Fibroblast of skin of right quadriceps (primary cell): ENCODE measurements around the gene ABT1.

Experiments used
- DNase-seq: peaks from one replicate; pipeline ENCODE4 v3.0.0-alpha.2; 2013

ABT1 gene

GRCh38 chr6:26607434-26608230 is 10.9 kb downstream of the ABT1 start:
- peak; percentile 54 for DNase-seq

DNA sequence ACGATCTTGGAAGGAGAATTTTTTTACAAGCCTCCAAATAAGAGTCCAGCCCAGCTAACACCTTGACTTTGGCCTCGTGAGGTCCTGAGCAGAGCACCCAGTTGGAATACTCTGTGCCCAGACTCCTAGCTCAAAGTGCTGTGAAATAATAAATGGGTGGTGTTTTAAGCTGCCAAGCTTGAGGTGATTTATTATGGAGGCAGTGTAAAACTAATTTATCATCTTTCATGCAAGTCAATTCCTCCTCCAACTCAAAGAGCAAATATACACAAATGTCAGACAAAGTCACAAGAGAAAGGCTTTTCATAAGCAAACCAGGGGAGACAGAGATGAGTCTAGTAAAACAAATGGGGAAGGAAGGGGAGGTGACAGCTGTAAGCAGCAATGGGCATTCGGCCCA is 12.7 kb downstream of the ABT1 start:
- no peak for DNase-seq

DNA sequence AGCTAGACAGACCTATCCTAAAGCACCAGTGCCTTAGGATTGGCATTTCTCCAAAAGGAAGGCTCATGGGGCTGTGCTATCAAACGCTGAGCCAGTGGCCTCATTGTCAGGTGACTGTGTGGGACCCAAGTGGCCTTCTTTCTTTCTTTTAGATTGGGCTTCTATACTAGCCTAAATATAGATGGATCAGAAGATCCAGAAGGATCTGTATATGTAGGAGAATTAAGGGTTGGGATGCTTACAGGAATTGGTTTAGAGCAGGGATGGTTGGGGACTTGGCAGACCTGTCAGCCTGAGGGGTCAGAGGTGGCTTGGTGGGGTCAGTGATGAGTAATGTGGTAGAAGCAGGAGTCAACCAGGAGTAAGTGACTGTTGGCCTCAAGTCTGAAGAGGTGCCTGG is 14.8 kb downstream of the ABT1 start:
- no peak for DNase-seq

GRCh38 chr6:26613201-26613600 is 16.4 kb downstream of the ABT1 start:
- no peak for DNase-seq

- no peak for DNase-seq
These were observed 17.2 kb downstream of the ABT1 start for GRCh38 chr6:26613689-26614683.

DNA sequence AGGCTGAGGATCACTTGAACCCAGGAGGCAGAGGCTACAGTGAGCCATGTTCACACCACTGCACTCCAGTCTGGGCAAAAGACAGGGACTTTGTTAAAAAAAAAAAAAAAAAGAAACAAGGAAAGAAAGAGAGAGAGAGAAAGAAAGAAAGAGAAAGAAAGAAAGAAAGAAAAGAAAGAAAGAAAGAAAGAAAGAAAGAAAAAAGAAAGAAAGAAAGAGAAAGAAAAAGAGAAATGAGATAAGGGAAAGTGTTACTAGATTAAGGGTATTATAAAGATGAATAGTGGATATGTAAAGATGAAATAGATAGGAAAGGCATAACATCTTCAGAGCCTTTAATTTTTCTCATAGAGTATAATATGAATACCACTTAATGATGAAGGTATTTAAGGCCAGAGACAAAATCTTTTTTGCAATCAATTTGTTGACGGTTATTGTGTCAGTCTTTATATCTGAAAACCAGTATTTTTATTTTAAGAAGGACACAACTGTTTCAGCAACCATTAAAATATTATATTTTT is 26.6 kb downstream of the ABT1 start:
- DNase-seq, result no peak

DNA sequence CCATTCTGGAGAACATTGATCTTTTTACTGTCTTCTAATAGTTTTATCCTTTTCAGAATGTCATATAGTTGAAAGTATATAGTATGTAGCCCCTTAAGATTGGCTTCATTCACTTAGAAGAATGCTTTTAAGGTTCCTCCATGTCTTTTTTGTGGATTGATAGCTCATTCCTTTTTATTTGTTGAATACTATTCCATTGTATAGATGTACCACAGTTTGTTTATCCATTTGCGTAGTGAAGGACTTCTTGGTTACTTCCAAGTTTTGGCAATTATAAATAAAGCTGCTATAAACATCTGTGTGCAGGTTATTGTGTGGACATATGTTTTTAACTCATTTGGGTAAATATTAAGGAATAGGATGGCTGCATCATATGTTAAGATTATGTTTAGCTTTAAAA is 27.8 kb downstream of the ABT1 start:
- DNase-seq, result no peak

GRCh38 chr6:26627843-26628242 is 31.1 kb downstream of the ABT1 start:
- DNase-seq, result no peak

DNA sequence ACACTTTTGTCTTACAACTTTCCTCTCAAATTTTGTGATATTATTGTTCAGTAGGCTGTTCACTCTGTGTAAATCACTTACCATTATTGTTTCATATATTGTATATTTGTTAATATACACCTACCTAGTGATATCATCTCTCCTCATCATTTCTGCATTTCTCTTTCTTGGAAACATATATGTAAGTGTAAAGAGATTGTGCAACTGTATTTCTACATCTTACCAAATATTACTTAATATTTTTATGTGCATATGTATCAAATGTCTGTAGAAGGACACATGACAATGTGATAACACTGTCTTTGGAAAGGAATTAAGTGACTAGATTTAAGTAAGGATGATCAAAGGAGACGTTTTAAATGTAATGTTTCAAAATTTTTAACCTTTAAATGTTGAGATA is 32.6 kb downstream of the ABT1 start:
- no peak for DNase-seq

GRCh38 chr6:26640806-26641205 is 44.1 kb downstream of the ABT1 start:
- DNase-seq, result no peak

GRCh38 chr6:26646074-26646473 is 49.3 kb downstream of the ABT1 start:
- no peak for DNase-seq
